MM.1S (cell line): ENCODE data around the gene S100A13.

ENCODE experiments used
- CTCF ChIP-seq: fragments of 300-600 bp; sonication (generic); IDR thresholded peaks from 2 replicates; pipeline ENCODE4 v1.5.1; 2016; ENCODE audit warnings: antibody characterized with exemption, low read length, mixed read lengths
- EZH2 ChIP-seq: fragments of 300-600 bp; sonication (generic); optimal IDR thresholded peaks from 2 replicates; pipeline ENCODE3; 2017; ENCODE audit warnings: low read depth, mild to moderate bottlenecking, antibody characterized with exemption, low read length, mixed read lengths
- EZH2phosphoT487 ChIP-seq: fragments of 300-600 bp; sonication (generic); IDR thresholded peaks from 2 replicates; pipeline ENCODE4 v1.6.1; 2018; ENCODE audit warnings: antibody characterized with exemption, low read length

- no peak for TF ChIP-seq CTCF
- no peak for TF ChIP-seq EZH2phosphoT487
- TF ChIP-seq EZH2, result no peak
Measured at GRCh38 chr1:153638261-153638660, 11.0 kb upstream of the S100A13 start.
